Keratinocyte (primary cell): ENCODE results near the gene NLGN2. TPM values are rescaled to one million over a fixed set of nuclear protein-coding genes. Genes with fewer than 3 reads are reported as not detected.

Experiments
- DNase-seq: peaks from one replicate; pipeline ENCODE4 v3.0.0-alpha.2; 2011; ENCODE audit warnings: low read depth, missing footprints, low spot score
- FAIRE-seq: peaks from 2 replicates; lab custom pipeline; 2011; peaks lifted over from hg19 to GRCh38; lab: Jason Lieb, UNC
- H2AFZ ChIP-seq: 2 replicates; pipeline ENCODE4 v1.6.0; 2012; ENCODE audit warnings: low read length, control low read depth, inconsistent platforms; ENCODE audit not compliant: control insufficient read depth
- H3K27ac ChIP-seq: 2 replicates; pipeline ENCODE4 v1.5.1; 2011; ENCODE audit warnings: low read length; ENCODE audit not compliant: control insufficient read depth, insufficient read depth
- H3K27me3 ChIP-seq: 3 replicates; pipeline ENCODE4 v1.6.0; 2011; ENCODE audit warnings: low read length; ENCODE audit not compliant: control insufficient read depth, insufficient read depth; ENCODE audit errors: extremely low read depth
- H3K36me3 ChIP-seq, 2 experiments: 2 replicates in 1 of 2; 3 replicates in 1 of 2; pipeline ENCODE4 v1.5.1; 2011; ENCODE audit warnings: low read length in 2 of 2, mild to moderate bottlenecking in 1 of 2; ENCODE audit not compliant: control insufficient read depth in 2 of 2, insufficient read depth in 2 of 2; ENCODE audit errors: extremely low read depth in 1 of 2
- H3K4me1 ChIP-seq: 3 replicates; pipeline ENCODE4 v1.5.1; 2011; ENCODE audit warnings: low read length; ENCODE audit not compliant: control insufficient read depth, insufficient read depth; ENCODE audit errors: extremely low read depth
- H3K4me2 ChIP-seq: 3 replicates; pipeline ENCODE4 v1.6.0; 2011; ENCODE audit warnings: low read depth, low read length; ENCODE audit not compliant: control insufficient read depth, insufficient read depth; ENCODE audit errors: extremely low read depth
- H3K4me3 ChIP-seq, 3 experiments: fragments of 200-600 bp in 1 of 3; sonication (generic) in 1 of 3; 2 replicates in 2 of 3; 3 replicates in 1 of 3; pipeline ENCODE4 v1.5.1; 2011 to 2016; ENCODE audit warnings: low read length in 3 of 3, mild to moderate bottlenecking in 3 of 3, control low read depth in 2 of 3, inconsistent platforms in 1 of 3, low read depth in 1 of 3, mixed read lengths in 1 of 3, mixed run types in 1 of 3, moderate library complexity in 1 of 3; ENCODE audit not compliant: control insufficient read depth in 2 of 3, insufficient read depth in 2 of 3; ENCODE audit errors: extremely low read depth in 1 of 3
- H3K79me2 ChIP-seq: 2 replicates; pipeline ENCODE4 v1.6.0; 2012; ENCODE audit warnings: low read length; ENCODE audit not compliant: control insufficient read depth, insufficient read depth
- H3K9ac ChIP-seq: 3 replicates; pipeline ENCODE4 v1.6.0; 2011; ENCODE audit warnings: low read length; ENCODE audit not compliant: control insufficient read depth, insufficient read depth; ENCODE audit errors: extremely low read depth
- H3K9me1 ChIP-seq: 3 replicates; pipeline ENCODE4 v1.6.0; 2011; ENCODE audit warnings: low read length; ENCODE audit not compliant: control insufficient read depth, insufficient read depth; ENCODE audit errors: extremely low read depth
- H3K9me3 ChIP-seq: 2 replicates; pipeline ENCODE4 v1.5.1; 2012; ENCODE audit warnings: low read depth, low read length; ENCODE audit not compliant: control insufficient read depth
- H4K20me1 ChIP-seq: 3 replicates; pipeline ENCODE4 v1.6.0; 2011; ENCODE audit warnings: low read length; ENCODE audit not compliant: control insufficient read depth, insufficient read depth; ENCODE audit errors: extremely low read depth
- CTCF ChIP-seq, 3 experiments: IDR thresholded peaks in 1 of 3; conservative IDR thresholded peaks in 1 of 3; optimal IDR thresholded peaks in 1 of 3; 2 replicates in 2 of 3; 3 replicates in 1 of 3; pipeline versions ENCODE3 to v1.5.1; 2011; ENCODE audit warnings: low read length in 3 of 3, mild to moderate bottlenecking in 3 of 3, moderate library complexity in 2 of 3, control low read depth in 1 of 3, inconsistent platforms in 1 of 3; ENCODE audit not compliant: insufficient read depth in 2 of 3; ENCODE audit errors: extremely low read depth in 1 of 3
- EZH2 ChIP-seq: IDR thresholded peaks from one replicate; pipeline ENCODE4 v1.6.1; 2012; ENCODE audit warnings: inconsistent platforms, mild to moderate bottlenecking, low read length, moderate library complexity
- dilution Hi-C: fragments of 300-500 bp; cut with MboI; formaldehyde crosslinking; loops from one replicate; pipeline ENCODE4 v1.7.0; 2020; ENCODE audit warnings: low sequenced_read_pairs; ENCODE audit not compliant: extremely low pct_ligation_motif_present
- polyA plus RNA-seq, 5 experiments: library from polyadenylated mRNA; depleted of rRNA in 3 of 5; stranded (reverse) in 3 of 5; stranded (forward) in 1 of 5; unstranded in 1 of 5; fragments of >200 nt; gene quantifications; 1 replicate in 1 of 5; 2 replicates in 3 of 5; 3 replicates in 1 of 5; pipeline versions ENCODE4 v1.2.1 to v1.2.3, GENCODE V29; 2011 to 2012; ENCODE audit warnings: missing spikeins in 2 of 5, low read depth in 1 of 5, low replicate concordance in 1 of 5

The NLGN2 gene
- polyA plus RNA-seq, 1 donor (not counting 4 experiments of a cell fraction or from before 2014, with no cell fraction given): 2.5 TPM

DNA sequence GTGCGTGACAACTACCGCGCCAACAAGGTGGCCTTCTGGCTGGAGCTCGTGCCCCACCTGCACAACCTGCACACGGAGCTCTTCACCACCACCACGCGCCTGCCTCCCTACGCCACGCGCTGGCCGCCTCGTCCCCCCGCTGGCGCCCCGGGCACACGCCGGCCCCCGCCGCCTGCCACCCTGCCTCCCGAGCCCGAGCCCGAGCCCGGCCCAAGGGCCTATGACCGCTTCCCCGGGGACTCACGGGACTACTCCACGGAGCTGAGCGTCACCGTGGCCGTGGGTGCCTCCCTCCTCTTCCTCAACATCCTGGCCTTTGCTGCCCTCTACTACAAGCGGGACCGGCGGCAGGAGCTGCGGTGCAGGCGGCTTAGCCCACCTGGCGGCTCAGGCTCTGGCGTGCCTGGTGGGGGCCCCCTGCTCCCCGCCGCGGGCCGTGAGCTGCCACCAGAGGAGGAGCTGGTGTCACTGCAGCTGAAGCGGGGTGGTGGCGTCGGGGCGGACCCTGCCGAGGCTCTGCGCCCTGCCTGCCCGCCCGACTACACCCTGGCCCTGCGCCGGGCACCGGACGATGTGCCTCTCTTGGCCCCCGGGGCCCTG lies 9.5 kb downstream of the NLGN2 start:
- FAIRE-seq (no peak), DNase-seq (no peak)
- no peak for TF ChIP-seq EZH2
- TF ChIP-seq CTCF (optimal IDR thresholded peaks at IDR 0.05 in 1 of 3, IDR thresholded peaks at IDR 0.05 in 1 of 3, conservative IDR thresholded peaks at IDR 0.05 in 1 of 3; ENCODE audit: extremely low read depth in 1 of 3, insufficient read depth in 2 of 3, low read length in 3 of 3): no peak
- Histone ChIP-seq H3K4me2 (no peak overlapping the region), H3K9ac (no peak overlapping the region), H3K27me3 (no peaks in the 10 kb centered on the region), H4K20me1 (no peaks in the 10 kb centered on the region), H3K4me1 (peaks cover 8% of the 10 kb centered on the region), H3K4me3 (no peak overlapping the region), H3K79me2 (no peaks in the 10 kb centered on the region), H3K36me3 (peaks cover 0 to 4% of the 10 kb centered on the region in 2 experiments), H2AFZ (no peak overlapping the region), H3K9me1 (no peaks in the 10 kb centered on the region), H3K9me3 (no peaks in the 10 kb centered on the region), H3K27ac (no peak overlapping the region)
- dilution Hi-C loops: no loop called here

GRCh38 chr17:7418472-7419152 lies 11.0 kb downstream of the NLGN2 start:
- Histone ChIP-seq H3K27me3 (no peaks in the 10 kb centered on the region), H3K4me1 (peaks cover 1% of the 10 kb centered on the region), H3K79me2 (no peaks in the 10 kb centered on the region), H2AFZ (no peak overlapping the region), H3K4me2 (no peak overlapping the region), H3K36me3 (peaks cover 0 to 4% of the 10 kb centered on the region in 2 experiments), H3K9me1 (no peaks in the 10 kb centered on the region), H4K20me1 (no peaks in the 10 kb centered on the region), H3K9me3 (no peaks in the 10 kb centered on the region), H3K27ac (no peak overlapping the region), H3K9ac (no peak overlapping the region), H3K4me3 (no peak overlapping the region)
- dilution Hi-C loops: no loop called here
- no peak for DNase-seq
- TF ChIP-seq EZH2 (no peak), CTCF (optimal IDR thresholded peaks at IDR 0.05 in 1 of 3, IDR thresholded peaks at IDR 0.05 in 1 of 3, conservative IDR thresholded peaks at IDR 0.05 in 1 of 3; ENCODE audit: extremely low read depth in 1 of 3, insufficient read depth in 2 of 3, low read length in 3 of 3) (no peak)
- no peak for FAIRE-seq
